GM12865 (cell line): Measurements from ENCODE around the gene POLL.
"Not testable (repeated sequence)": the region's sequence is repeated elsewhere in the genome, so short reads cannot be mapped to it uniquely, and the experiment has no call there.

Source experiments
- DNase-seq: peaks from one replicate; pipeline ENCODE4 v3.0.0; 2010; ENCODE audit warnings: low read depth
- H3K4me3 ChIP-seq: 2 replicates; pipeline ENCODE4 v1.5.1; 2011; ENCODE audit warnings: mild to moderate bottlenecking, low read depth, low read length, control low read depth
- TF ChIP-seq, protein P1 (sequence below): IDR thresholded peaks from 2 replicates; pipeline ENCODE4 v1.5.1; 2011; ENCODE audit warnings: low read length, control low read depth, low read depth, inconsistent platforms; ENCODE audit not compliant: insufficient read depth; ENCODE audit errors: missing control alignments

Gene POLL

DNA sequence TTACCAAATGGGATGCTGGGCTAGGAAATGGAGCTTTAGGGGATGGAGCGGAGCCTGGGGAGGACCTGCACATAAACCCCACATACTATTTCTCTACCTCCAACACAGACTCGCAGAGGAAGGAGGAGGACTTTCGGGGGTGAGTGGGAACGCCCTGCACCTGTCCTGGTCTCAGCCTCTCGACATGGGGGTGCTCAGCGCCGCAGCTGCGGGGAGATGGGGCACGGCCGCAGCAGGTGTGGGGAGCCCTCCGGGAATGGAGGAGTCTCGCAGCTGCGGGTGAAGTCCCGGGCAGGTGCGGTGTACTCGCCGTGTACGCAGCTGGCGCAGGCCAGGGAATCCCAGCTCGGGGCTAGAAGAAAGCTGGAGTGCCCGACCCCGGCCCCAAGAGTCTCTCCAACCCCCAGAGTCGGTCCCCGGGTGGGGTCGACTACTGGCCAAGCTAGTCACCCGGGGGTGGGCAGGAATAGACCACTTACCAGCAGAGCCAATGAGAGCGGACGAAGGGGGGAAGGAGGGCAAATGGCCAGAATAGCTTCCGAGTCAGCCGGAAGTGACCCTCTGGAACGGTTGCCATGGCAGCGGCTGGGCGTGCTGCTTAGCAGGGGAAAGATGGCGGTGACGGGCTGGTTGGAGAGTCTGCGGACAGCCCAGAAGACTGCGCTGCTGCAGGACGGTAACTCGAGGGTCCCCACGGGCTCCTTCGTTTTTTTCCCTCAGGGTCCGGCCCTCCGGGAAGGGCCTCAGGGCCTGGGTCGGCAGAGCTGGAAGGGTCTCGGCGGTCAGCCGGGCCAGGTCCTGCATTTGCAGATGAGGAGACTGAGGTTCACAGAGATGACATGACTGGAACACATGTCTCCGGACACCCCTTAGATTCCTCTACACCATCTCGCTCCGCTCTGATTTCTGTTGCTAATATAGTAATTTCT, at the start of gene POLL, which contains the start of gene DPCD:
TSS of gene POLL (minus strand) at position 533 of the 929 bp plus-strand sequence. CDS start 897 bp downstream, outside the sequence.
TSS of gene DPCD (plus strand) at position 597 of the 929 bp plus-strand sequence. CDS start at position 613, 16 bp downstream.
- TF ChIP-seq, protein P1, sequence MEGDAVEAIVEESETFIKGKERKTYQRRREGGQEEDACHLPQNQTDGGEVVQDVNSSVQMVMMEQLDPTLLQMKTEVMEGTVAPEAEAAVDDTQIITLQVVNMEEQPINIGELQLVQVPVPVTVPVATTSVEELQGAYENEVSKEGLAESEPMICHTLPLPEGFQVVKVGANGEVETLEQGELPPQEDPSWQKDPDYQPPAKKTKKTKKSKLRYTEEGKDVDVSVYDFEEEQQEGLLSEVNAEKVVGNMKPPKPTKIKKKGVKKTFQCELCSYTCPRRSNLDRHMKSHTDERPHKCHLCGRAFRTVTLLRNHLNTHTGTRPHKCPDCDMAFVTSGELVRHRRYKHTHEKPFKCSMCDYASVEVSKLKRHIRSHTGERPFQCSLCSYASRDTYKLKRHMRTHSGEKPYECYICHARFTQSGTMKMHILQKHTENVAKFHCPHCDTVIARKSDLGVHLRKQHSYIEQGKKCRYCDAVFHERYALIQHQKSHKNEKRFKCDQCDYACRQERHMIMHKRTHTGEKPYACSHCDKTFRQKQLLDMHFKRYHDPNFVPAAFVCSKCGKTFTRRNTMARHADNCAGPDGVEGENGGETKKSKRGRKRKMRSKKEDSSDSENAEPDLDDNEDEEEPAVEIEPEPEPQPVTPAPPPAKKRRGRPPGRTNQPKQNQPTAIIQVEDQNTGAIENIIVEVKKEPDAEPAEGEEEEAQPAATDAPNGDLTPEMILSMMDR: no peak

DNA sequence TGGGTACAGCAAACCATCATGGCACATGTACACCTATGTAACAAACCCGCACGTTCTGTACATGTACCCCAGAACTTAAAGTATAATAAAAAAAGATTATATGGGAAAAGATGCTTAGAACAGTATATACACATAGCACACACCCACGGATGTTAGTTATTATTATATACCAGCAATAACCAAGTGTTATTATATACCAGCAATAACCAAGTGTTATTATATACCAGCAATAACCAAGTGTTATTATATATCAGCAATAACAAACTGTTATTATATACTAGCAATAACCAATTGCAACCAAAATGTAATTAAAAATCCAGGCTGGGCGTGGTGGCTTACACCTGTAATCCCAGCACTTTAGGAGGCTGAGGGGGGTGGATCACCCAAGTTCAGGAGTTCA, 45.5 kb upstream of the POLL start:
- DNase-seq: not testable (repeated sequence)

More for the DNA sequence above, at the start of gene POLL, which contains the start of gene DPCD:
- peak within 1 kb of the TSS; percentile 90 for H3K4me3 ChIP-seq
- DNase-seq: peak; percentile 95

DNA sequence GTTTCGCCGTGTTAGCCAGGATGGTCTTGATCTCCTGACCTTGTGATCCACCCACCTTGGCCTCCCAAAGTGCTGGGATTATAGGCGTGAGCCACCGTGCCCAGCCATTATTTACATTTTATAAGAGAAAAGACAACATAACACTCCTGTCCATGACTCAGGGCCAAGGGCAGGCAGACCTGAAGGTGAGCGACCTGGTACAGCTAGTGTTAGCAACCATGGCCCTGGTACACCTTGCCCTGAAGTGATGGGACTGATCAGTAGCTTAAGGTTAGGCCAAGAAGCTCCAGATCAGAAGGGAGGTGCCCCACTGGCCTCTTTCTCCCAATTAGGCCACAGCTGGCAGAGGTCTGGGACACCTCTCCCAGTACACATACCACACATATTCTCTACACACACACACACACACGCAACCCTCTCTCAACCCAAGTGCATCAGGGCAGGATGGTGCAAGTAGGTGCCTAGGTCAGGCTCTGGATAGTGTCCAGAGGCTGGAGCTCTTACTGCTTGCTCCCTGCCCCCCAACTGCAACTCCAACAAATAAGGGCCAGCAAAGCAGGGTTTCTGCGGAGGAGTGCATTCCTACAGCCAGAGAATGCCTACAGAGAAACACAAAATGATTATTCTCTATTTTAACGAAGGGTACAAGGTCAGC, 43.9 kb upstream of the POLL start:
- DNase-seq: no peak
- H3K4me3 ChIP-seq: no peak overlapping the region
- TF ChIP-seq, protein P1: no peak

More for the DNA sequence above, 45.5 kb upstream of the POLL start:
- H3K4me3 ChIP-seq: not testable (repeated sequence)

DNA sequence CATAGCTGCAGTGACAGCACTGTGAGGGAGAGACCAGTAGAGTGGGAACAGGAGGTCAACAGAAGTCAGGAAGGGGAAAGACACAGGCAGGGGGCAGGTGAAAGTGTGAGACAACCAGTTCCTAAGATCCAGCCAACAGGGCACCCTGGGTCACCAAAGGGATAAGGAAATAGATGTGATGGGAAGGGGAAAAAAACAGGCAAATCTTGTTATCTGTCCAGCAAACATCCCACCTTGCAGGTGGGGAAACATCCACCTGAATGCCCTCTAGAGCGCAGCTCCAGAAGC, 42.5 kb upstream of the POLL start:
- no peak for DNase-seq
- no peak overlapping the region for H3K4me3 ChIP-seq
- TF ChIP-seq, protein P1: no peak

DNA sequence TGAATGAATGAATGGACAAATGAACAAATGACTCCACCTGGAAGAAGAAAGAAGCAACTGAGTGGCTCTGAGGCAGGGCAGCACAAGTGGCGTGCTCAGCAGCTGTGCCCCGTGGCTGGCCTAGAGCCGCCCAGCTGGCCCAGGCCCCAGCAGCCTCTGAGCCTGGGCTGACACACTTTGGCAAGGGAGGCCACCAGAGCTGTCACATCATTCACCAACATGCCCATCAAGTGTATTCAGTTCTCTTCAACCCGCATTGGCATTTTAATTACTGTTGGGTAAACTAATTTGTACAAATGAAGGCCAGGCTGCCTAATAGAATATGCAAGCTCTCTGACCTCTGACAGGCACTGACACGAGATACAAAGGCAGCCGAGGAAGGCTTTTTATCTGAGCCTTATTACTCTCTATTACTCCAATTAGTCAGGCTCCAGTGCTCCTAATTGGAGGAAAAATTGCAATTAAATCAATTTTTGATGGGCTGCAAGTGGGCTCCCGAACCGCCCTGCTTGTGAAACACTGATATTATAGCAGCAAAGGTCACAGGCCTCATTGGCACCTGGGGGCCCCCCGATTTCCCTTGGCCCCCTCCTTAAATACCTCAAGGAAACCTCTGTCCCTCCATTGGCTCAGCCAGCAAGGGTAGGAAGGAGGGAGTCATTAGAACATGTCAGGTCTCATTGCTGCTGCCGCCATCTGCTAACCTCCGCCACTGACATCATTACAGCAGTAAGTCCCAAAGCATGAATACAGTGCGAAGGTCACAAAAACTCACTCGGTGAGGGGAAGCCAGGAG, 42.0 kb upstream of the POLL start:
- no peak for DNase-seq
- TF ChIP-seq, protein P1: no peak
- no peak overlapping the region for H3K4me3 ChIP-seq

DNA sequence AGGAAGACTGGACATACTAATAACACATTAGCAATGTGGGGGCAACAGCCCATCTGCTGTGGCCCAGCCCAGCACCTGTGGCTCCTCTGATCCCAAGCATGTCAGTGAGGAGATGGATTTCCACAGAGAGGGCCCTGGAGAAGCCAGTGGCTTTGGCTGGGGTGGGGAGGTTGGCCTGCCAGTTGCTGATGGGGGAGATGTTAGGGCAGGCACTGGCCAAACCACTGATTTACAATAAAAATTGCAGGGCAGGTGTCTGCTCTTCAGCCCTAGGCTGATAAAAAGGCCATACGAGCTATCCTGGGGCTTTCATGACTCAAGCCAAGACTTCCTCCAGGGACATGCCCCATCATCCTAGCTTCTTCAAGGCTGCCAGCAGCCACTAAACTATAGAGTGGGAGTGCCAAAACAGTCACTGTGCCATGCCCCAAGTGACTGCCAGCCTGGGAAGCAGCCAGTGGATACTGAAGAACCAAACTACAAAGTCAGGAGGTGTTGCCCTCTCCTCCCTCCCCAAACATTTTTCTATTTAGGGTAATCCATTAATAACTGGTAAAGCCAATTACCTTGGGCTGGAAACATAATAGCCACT, 37.9 kb upstream of the POLL start:
- no peak overlapping the region for H3K4me3 ChIP-seq
- TF ChIP-seq, protein P1: no peak
- DNase-seq: no peak
